Neural progenitor cell (in vitro differentiated cells): Measurements from ENCODE around the gene GDAP2.

ENCODE experiments used
- EZH2 ChIP-seq: fragments of 200-600 bp; sonication (generic); IDR thresholded peaks from 2 replicates; pipeline ENCODE4 v1.6.1; 2017; ENCODE audit warnings: antibody characterized with exemption, mild to moderate bottlenecking, moderate library complexity
- EZH2phosphoT487 ChIP-seq: fragments of 200-600 bp; sonication (generic); IDR thresholded peaks from 2 replicates; pipeline ENCODE4 v1.6.1; 2017; ENCODE audit warnings: antibody characterized with exemption
- TF ChIP-seq, protein P1 (sequence below): fragments of 200-600 bp; sonication (generic); IDR thresholded peaks from 2 replicates; pipeline ENCODE4 v1.5.1; 2017; ENCODE audit warnings: antibody characterized with exemption, mild to moderate bottlenecking

DNA sequence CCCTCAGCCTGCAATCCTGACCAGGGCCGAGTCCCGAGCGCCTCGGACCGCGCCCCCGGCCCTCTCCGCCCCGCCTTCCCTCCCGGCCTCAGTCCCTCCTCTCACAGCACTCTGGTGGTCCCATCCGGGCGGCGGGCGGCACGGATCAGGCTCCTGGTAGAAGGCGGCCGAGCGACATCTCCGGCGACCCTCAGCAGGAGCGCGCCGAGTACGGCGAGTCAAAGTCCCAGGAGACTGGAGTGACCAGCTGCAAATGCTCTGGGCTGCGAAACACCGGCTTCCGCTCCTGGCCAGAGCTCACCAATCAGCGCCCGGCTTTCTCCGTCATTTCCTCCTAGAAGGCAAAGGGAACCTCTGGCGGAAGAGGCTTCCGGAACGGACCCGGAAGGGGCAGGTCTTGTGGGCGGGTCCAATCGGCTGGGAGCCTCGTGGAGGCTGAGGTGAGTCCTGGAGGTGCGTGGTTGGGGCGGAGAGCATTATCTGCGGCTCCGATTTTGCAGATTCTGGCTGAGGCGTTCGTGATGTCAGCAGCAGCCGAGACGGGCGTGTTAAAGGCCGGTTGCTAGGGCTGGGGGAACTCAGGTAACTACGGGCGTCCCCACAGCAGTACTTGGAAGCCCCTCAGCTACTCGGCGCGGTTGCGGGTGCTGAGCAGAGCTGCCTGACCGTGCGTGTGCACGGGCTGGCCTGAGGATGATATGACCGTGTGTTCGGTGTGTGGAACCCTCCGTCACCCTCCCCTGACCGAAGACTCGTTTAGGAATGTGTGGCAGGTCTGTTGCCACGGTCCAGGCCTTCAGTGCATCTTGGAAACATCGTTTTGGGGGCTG lies at the start of gene GDAP2, which contains the start of gene WDR3:
- TF ChIP-seq, protein P1, sequence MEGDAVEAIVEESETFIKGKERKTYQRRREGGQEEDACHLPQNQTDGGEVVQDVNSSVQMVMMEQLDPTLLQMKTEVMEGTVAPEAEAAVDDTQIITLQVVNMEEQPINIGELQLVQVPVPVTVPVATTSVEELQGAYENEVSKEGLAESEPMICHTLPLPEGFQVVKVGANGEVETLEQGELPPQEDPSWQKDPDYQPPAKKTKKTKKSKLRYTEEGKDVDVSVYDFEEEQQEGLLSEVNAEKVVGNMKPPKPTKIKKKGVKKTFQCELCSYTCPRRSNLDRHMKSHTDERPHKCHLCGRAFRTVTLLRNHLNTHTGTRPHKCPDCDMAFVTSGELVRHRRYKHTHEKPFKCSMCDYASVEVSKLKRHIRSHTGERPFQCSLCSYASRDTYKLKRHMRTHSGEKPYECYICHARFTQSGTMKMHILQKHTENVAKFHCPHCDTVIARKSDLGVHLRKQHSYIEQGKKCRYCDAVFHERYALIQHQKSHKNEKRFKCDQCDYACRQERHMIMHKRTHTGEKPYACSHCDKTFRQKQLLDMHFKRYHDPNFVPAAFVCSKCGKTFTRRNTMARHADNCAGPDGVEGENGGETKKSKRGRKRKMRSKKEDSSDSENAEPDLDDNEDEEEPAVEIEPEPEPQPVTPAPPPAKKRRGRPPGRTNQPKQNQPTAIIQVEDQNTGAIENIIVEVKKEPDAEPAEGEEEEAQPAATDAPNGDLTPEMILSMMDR: no peak
- no peak for TF ChIP-seq EZH2phosphoT487
- no peak for TF ChIP-seq EZH2
